H9 (cell line): Measurements from ENCODE around the gene RALGAPB. TPM values are rescaled to one million over a fixed set of nuclear protein-coding genes. Genes with fewer than 3 reads are reported as not detected.

Experiments used
- DNase-seq: peaks from one replicate; pipeline ENCODE4 v3.0.0-alpha.2; 2017
- H2AFZ ChIP-seq: one replicate; pipeline ENCODE4 v1.6.1; 2013; ENCODE audit warnings: mild to moderate bottlenecking, low read length, control low read depth, moderate library complexity
- H2AK5ac ChIP-seq: 2 replicates; pipeline ENCODE4 v1.6.1; 2013; ENCODE audit warnings: low read length, control low read depth, mixed read lengths; ENCODE audit not compliant: insufficient read length
- H2BK120ac ChIP-seq: one replicate; pipeline ENCODE4 v1.6.1; 2013; ENCODE audit warnings: low read depth, mild to moderate bottlenecking, low read length, control low read depth, inconsistent platforms; ENCODE audit not compliant: poor library complexity, severe bottlenecking
- H2BK12ac ChIP-seq: 2 replicates; pipeline ENCODE4 v1.6.1; 2013; ENCODE audit warnings: low read length, control low read depth, mixed read lengths, low read depth; ENCODE audit not compliant: insufficient read length
- H2BK15ac ChIP-seq: 2 replicates; pipeline ENCODE4 v1.6.1; 2013; ENCODE audit warnings: low read depth, low read length, control low read depth
- H2BK20ac ChIP-seq: one replicate; pipeline ENCODE4 v1.6.1; 2013; ENCODE audit warnings: low read depth, mild to moderate bottlenecking, low read length, control low read depth, inconsistent platforms; ENCODE audit not compliant: poor library complexity, severe bottlenecking
- H2BK5ac ChIP-seq: 2 replicates; pipeline ENCODE4 v1.6.1; 2013; ENCODE audit warnings: low read length, control low read depth, mixed read lengths; ENCODE audit not compliant: insufficient read length
- H3K14ac ChIP-seq: 2 replicates; pipeline ENCODE4 v1.6.1; 2013; ENCODE audit warnings: low read length, control low read depth; ENCODE audit not compliant: insufficient read depth
- H3K18ac ChIP-seq: 2 replicates; pipeline ENCODE4 v1.6.1; 2013; ENCODE audit warnings: low read depth, mild to moderate bottlenecking, mixed read lengths, low read length, control low read depth; ENCODE audit not compliant: insufficient read length
- H3K23ac ChIP-seq: 2 replicates; pipeline ENCODE4 v1.6.1; 2013; ENCODE audit warnings: low read length, control low read depth, mixed read lengths, low read depth; ENCODE audit not compliant: insufficient read length
- H3K23me2 ChIP-seq: 2 replicates; pipeline ENCODE4 v1.6.1; 2013; ENCODE audit warnings: low read depth, mild to moderate bottlenecking, mixed read lengths, low read length, control low read depth; ENCODE audit not compliant: insufficient read length, poor library complexity, severe bottlenecking
- H3K27ac ChIP-seq: 2 replicates; pipeline ENCODE4 v1.5.1; 2013; ENCODE audit warnings: low read length, control low read depth, mixed read lengths, low read depth; ENCODE audit not compliant: insufficient read length
- H3K27me3 ChIP-seq: 2 replicates; pipeline ENCODE4 v1.6.1; 2013; ENCODE audit warnings: low read length, control low read depth, inconsistent platforms; ENCODE audit not compliant: insufficient read depth
- H3K4ac ChIP-seq: 2 replicates; pipeline ENCODE4 v1.6.1; 2013; ENCODE audit warnings: low read depth, mild to moderate bottlenecking, control low read depth, inconsistent platforms, low read length, moderate library complexity
- H3K4me1 ChIP-seq: 2 replicates; pipeline ENCODE4 v1.6.1; 2013; ENCODE audit warnings: low read length, control low read depth, inconsistent platforms; ENCODE audit not compliant: insufficient read depth
- H3K4me2 ChIP-seq: 2 replicates; pipeline ENCODE4 v1.6.1; 2013; ENCODE audit warnings: low read length, control low read depth, mixed read lengths; ENCODE audit not compliant: insufficient read length, insufficient read depth
- H3K56ac ChIP-seq: 2 replicates; pipeline ENCODE4 v1.6.1; 2013; ENCODE audit warnings: low read depth, mild to moderate bottlenecking, mixed read lengths, low read length, control low read depth; ENCODE audit not compliant: insufficient read length
- H3K79me1 ChIP-seq: 2 replicates; pipeline ENCODE4 v1.6.1; 2013; ENCODE audit warnings: low read depth, mild to moderate bottlenecking, moderate library complexity, low read length, control low read depth, inconsistent platforms; ENCODE audit not compliant: insufficient read depth, poor library complexity, severe bottlenecking
- H3K79me2 ChIP-seq: 2 replicates; pipeline ENCODE4 v1.6.1; 2013; ENCODE audit warnings: low read length, control low read depth, inconsistent platforms; ENCODE audit not compliant: insufficient read depth
- H3K9ac ChIP-seq: 2 replicates; pipeline ENCODE4 v1.6.1; 2013; ENCODE audit warnings: low read length, control low read depth, mixed read lengths; ENCODE audit not compliant: insufficient read length; ENCODE audit errors: extremely low read depth
- H3K9me3 ChIP-seq: one replicate; pipeline ENCODE4 v1.6.1; 2013; ENCODE audit warnings: low read depth, low read length, inconsistent platforms; ENCODE audit not compliant: control insufficient read depth
- H3T11ph ChIP-seq: one replicate; pipeline ENCODE4 v1.6.1; 2013; ENCODE audit warnings: mild to moderate bottlenecking, low read length, control low read depth, inconsistent platforms
- H4K20me1 ChIP-seq: one replicate; pipeline ENCODE4 v1.6.1; 2013; ENCODE audit not compliant: control insufficient read depth, insufficient read length, insufficient read depth
- H4K5ac ChIP-seq: 2 replicates; pipeline ENCODE4 v1.6.1; 2013; ENCODE audit warnings: low read depth, mild to moderate bottlenecking, mixed read lengths, low read length, control low read depth; ENCODE audit not compliant: insufficient read length
- H4K8ac ChIP-seq: replicated peaks from 2 replicates; pipeline ENCODE4 v1.6.1; 2013; ENCODE audit warnings: low read length, control low read depth, mixed read lengths, low read depth; ENCODE audit not compliant: insufficient read length
- H4K91ac ChIP-seq: 2 replicates; pipeline ENCODE4 v1.6.1; 2013; ENCODE audit warnings: low read depth, mild to moderate bottlenecking, moderate library complexity, mixed read lengths, low read length, control low read depth; ENCODE audit not compliant: insufficient read length
- H3K27ac Mint-ChIP-seq, 3 experiments: 2 replicates in 2 of 3; 3 replicates in 1 of 3; pipeline ENCODE4 v1.8.0; 2020 to 2021; ENCODE audit warnings: mixed read lengths in 3 of 3, mild to moderate bottlenecking in 1 of 3, moderate library complexity in 1 of 3
- H3K27me3 Mint-ChIP-seq: 2 replicates; pipeline ENCODE4 v1.8.0; 2021; ENCODE audit warnings: low read depth, mild to moderate bottlenecking, moderate library complexity, mixed read lengths
- H3K36me3 Mint-ChIP-seq, 3 experiments: 2 replicates in 2 of 3; 3 replicates in 1 of 3; pipeline ENCODE4 v1.8.0; 2020 to 2021; ENCODE audit warnings: low read depth in 3 of 3, mixed read lengths in 3 of 3; ENCODE audit not compliant: insufficient read depth in 1 of 3
- H3K4me1 Mint-ChIP-seq, 2 experiments: 2 replicates each; pipeline ENCODE4 v1.8.0; 2020; ENCODE audit warnings: mixed read lengths in 2 of 2
- H3K4me3 Mint-ChIP-seq, 2 experiments: 2 replicates in 1 of 2; 3 replicates in 1 of 2; pipeline ENCODE4 v1.8.0; 2020 to 2021; ENCODE audit warnings: mild to moderate bottlenecking in 2 of 2, mixed read lengths in 2 of 2, moderate library complexity in 1 of 2
- H3K9me3 Mint-ChIP-seq, 2 experiments: 2 replicates in 1 of 2; 3 replicates in 1 of 2; pipeline ENCODE4 v1.8.0; 2020; ENCODE audit warnings: mild to moderate bottlenecking in 2 of 2, mixed read lengths in 2 of 2, moderate library complexity in 1 of 2
- CTCF ChIP-seq: fragments of 200-600 bp; sonication (generic); conservative IDR thresholded peaks from 3 replicates; pipeline ENCODE4 v1.8.0; 2021; ENCODE audit warnings: antibody characterized with exemption, mild to moderate bottlenecking
- WGBS: extraction: QIAGEN DNeasy Blood & Tissue Kit; methylation state at CpG from one replicate; pipeline ENCODE4 v1.1.7; 2013; ENCODE audit warnings: missing lambda C conversion rate, low lambda C conversion rate, mixed read lengths; ENCODE audit not compliant: insufficient read length; ENCODE audit errors: extremely low coverage; 5-methylcytosine and 5-hydroxymethylcytosine counted together
- total RNA-seq: library from RNA; stranded (reverse); gene quantifications from 2 replicates; pipeline ENCODE4 v1.2.1, GENCODE V29; 2021

Gene RALGAPB
- total RNA-seq, 1 experiment from 2014 or later: 28.5 TPM

GRCh38 chr20:38543014-38543906, 70.6 kb downstream of the RALGAPB start:
- H3K9me3 Mint-ChIP-seq: no peaks in the 10 kb centered on the region
- no CpG with 5 or more reads among the region's 7 CpGs for WGBS
- Histone ChIP-seq H3K4me2 (no peak overlapping the region), H3K18ac (no peak overlapping the region), H2BK12ac (no peak overlapping the region), H2AFZ (no peak overlapping the region), H4K5ac (no peak overlapping the region), H4K91ac (no peak overlapping the region), H3K9ac (no peak overlapping the region), H3K14ac (no peak overlapping the region), H3K23me2 (no peaks in the 10 kb centered on the region), H4K8ac (no peak overlapping the region), H3K27me3 (no peaks in the 10 kb centered on the region), H2AK5ac (no peak overlapping the region), H2BK15ac (no peak overlapping the region), H2BK20ac (no peak overlapping the region), H3K4ac (no peak overlapping the region), H3K56ac (no peak overlapping the region), H3K79me2 (no peaks in the 10 kb centered on the region), H3K23ac (no peak overlapping the region), H3K9me3 (no peaks in the 10 kb centered on the region), H2BK120ac (no peak overlapping the region), H3K4me1 (no peaks in the 10 kb centered on the region), H3K79me1 (no peaks in the 10 kb centered on the region), H3K27ac (no peak overlapping the region), H2BK5ac (no peak overlapping the region), H3T11ph (no peak overlapping the region), H4K20me1 (no peaks in the 10 kb centered on the region)
- peaks cover 7 to 72% (median 46%) of the 10 kb centered on the region in 3 experiments; a peak in 5 of 7 replicates for H3K36me3 Mint-ChIP-seq
- no peaks in the 10 kb centered on the region for H3K4me1 Mint-ChIP-seq
- no peak for TF ChIP-seq CTCF
- H3K27me3 Mint-ChIP-seq: no peaks in the 10 kb centered on the region
- H3K4me3 Mint-ChIP-seq: no peak overlapping the region
- DNase-seq: no peak
- no peak overlapping the region for H3K27ac Mint-ChIP-seq
